GM12872 (cell line): ENCODE data around the gene FNDC3B.

ENCODE experiments used
- CTCF ChIP-seq: IDR thresholded peaks from 3 replicates; pipeline ENCODE4 v1.5.1; 2011; ENCODE audit warnings: low read depth, mild to moderate bottlenecking, low read length, moderate library complexity; ENCODE audit not compliant: insufficient read depth

The FNDC3B gene

GRCh38 chr3:172277151-172277652 is 237.8 kb downstream of the FNDC3B start:
- no peak for TF ChIP-seq CTCF

- TF ChIP-seq CTCF: no peak
Observed at GRCh38 chr3:172279191-172279640, 239.8 kb downstream of the FNDC3B start.

GRCh38 chr3:172279974-172280373 is 240.6 kb downstream of the FNDC3B start:
- no peak for TF ChIP-seq CTCF

GRCh38 chr3:172280406-172281051 is 241.2 kb downstream of the FNDC3B start:
- TF ChIP-seq CTCF: no peak

GRCh38 chr3:172281884-172282283 is 242.5 kb downstream of the FNDC3B start:
- no peak for TF ChIP-seq CTCF

GRCh38 chr3:172282850-172283249 is 243.5 kb downstream of the FNDC3B start:
- no peak for TF ChIP-seq CTCF

GRCh38 chr3:172283841-172284357 is 244.5 kb downstream of the FNDC3B start:
- no peak for TF ChIP-seq CTCF
